GM12878 (cell line): ENCODE results near the gene ASTL. TPM values are rescaled to one million over a fixed set of nuclear protein-coding genes. Genes with fewer than 3 reads are reported as not detected.

Experiments used
- ATAC-seq: fragments of 200-7000 bp; cut with Tn5 transposase; 3 replicates; pipeline ENCODE4 v1.9.1; 2020; ENCODE audit warnings: mild to moderate bottlenecking, moderate library complexity
- BruUV-seq: library from RNA; stranded (reverse); fragments of 400-500 nt; replicated peaks from 2 replicates; lab custom pipeline; 2021; lab: Mats Ljungman, UMichigan
- CTCF ChIA-PET: fragments of 300-600 bp; sonication (Branson Sonifier 250); formaldehyde crosslinking; extraction: SDS; loops from one replicate; lab custom pipeline; 2021; ENCODE audit warnings: inconsistent platforms; lab: Yijun Ruan, JAX
- POLR2A ChIA-PET: fragments of 350-600 bp; formaldehyde crosslinking; extraction: SDS; loops from one replicate; lab custom pipeline; 2021; ENCODE audit warnings: inconsistent platforms; lab: Charles Lee
- RAD21 ChIA-PET: fragments of 300-600 bp; sonication (Branson Sonifier 250); formaldehyde crosslinking; loops from one replicate; lab custom pipeline; 2023; ENCODE audit warnings: antibody characterized with exemption; ENCODE audit not compliant: unreplicated experiment; lab: Charles Lee
- SMC1A ChIA-PET: fragments of 300-600 bp; sonication (Branson Sonifier 250); formaldehyde crosslinking; loops from one replicate; lab custom pipeline; 2023; ENCODE audit not compliant: unreplicated experiment, uncharacterized antibody; lab: Charles Lee
- DNase-seq: peaks from one replicate; pipeline ENCODE4 v3.0.0-alpha.2; 2011; ENCODE audit warnings: low read depth, low spot score
- FAIRE-seq: peaks from 3 replicates; lab custom pipeline; 2011; peaks lifted over from hg19 to GRCh38; lab: Jason Lieb, UNC
- H2AFZ ChIP-seq: 2 replicates; pipeline ENCODE4 v1.6.0; 2011; ENCODE audit warnings: low read depth, low read length, control low read depth; ENCODE audit not compliant: control insufficient read depth
- H3K27ac ChIP-seq: 2 replicates; pipeline ENCODE4 v1.5.1; 2011; ENCODE audit warnings: control low read depth; ENCODE audit not compliant: control insufficient read depth, insufficient read depth
- H3K27me3 ChIP-seq, 2 experiments: replicated peaks in 1 of 2; 2 replicates each; pipeline versions ENCODE4 v1.6.0 to v1.6.1; 2011; ENCODE audit warnings: low read length in 1 of 2; ENCODE audit not compliant: control insufficient read depth in 2 of 2, insufficient read depth in 2 of 2
- H3K36me3 ChIP-seq, 2 experiments: 2 replicates each; pipeline ENCODE4 v1.5.1; 2011; ENCODE audit warnings: low read length in 1 of 2; ENCODE audit not compliant: control insufficient read depth in 2 of 2, insufficient read depth in 2 of 2
- H3K4me1 ChIP-seq: 2 replicates; pipeline ENCODE4 v1.6.1; 2011; ENCODE audit warnings: mild to moderate bottlenecking, low read length, moderate library complexity, mixed read lengths; ENCODE audit not compliant: control insufficient read depth, insufficient read depth
- H3K4me2 ChIP-seq: 2 replicates; pipeline ENCODE4 v1.6.0; 2011; ENCODE audit warnings: control low read depth; ENCODE audit not compliant: control insufficient read depth, insufficient read depth
- H3K4me3 ChIP-seq: fragments of 200-600 bp; sonication (generic); 2 replicates; pipeline ENCODE4 v1.5.1; 2016
- H3K79me2 ChIP-seq: 2 replicates; pipeline ENCODE4 v1.6.0; 2011; ENCODE audit warnings: low read length; ENCODE audit not compliant: control insufficient read depth, insufficient read depth
- H3K9ac ChIP-seq: 2 replicates; pipeline ENCODE4 v1.8.0; 2011; ENCODE audit warnings: low read length, control low read depth, mixed read lengths; ENCODE audit not compliant: control insufficient read depth, insufficient read depth
- H3K9me3 ChIP-seq: replicated peaks from 3 replicates; pipeline ENCODE4 v1.5.1; 2011; ENCODE audit warnings: mild to moderate bottlenecking, low read length; ENCODE audit not compliant: control insufficient read depth, insufficient read depth
- H4K20me1 ChIP-seq: 2 replicates; pipeline ENCODE4 v1.6.0; 2011; ENCODE audit not compliant: control insufficient read depth, insufficient read depth
- BHLHE40 ChIP-seq, 2 experiments: fragments of 450-650 bp in 1 of 2; IDR thresholded peaks; 2 replicates each; pipeline ENCODE4 v1.6.1; 2011 to 2017; ENCODE audit warnings: low read depth in 2 of 2, borderline replicate concordance in 1 of 2, improper control_type of control experiment in 1 of 2, low read length in 1 of 2, mild to moderate bottlenecking in 1 of 2
- CHD4 ChIP-seq: fragments of 200-600 bp; sonication (generic); IDR thresholded peaks from 2 replicates; pipeline ENCODE4 v1.6.1; 2016; ENCODE audit warnings: mild to moderate bottlenecking
- DPF2 ChIP-seq: fragments of 450-650 bp; IDR thresholded peaks from 2 replicates; pipeline ENCODE4 v1.6.1; 2017; ENCODE audit warnings: mild to moderate bottlenecking
- IKZF2 ChIP-seq, 2 experiments: fragments of 450-650 bp; IDR thresholded peaks; 2 replicates each; pipeline ENCODE4 v1.6.1; 2017; ENCODE audit warnings: mild to moderate bottlenecking in 2 of 2, moderate library complexity in 2 of 2
- MEF2B ChIP-seq: fragments of 450-650 bp; IDR thresholded peaks from 2 replicates; pipeline ENCODE4 v1.6.1; 2018; ENCODE audit warnings: mild to moderate bottlenecking, moderate library complexity; ENCODE audit not compliant: partially characterized antibody, poor library complexity, severe bottlenecking
- MTA2 ChIP-seq: fragments of 450-650 bp; IDR thresholded peaks from 2 replicates; pipeline ENCODE4 v1.6.1; 2016; ENCODE audit warnings: low read depth, mild to moderate bottlenecking, moderate library complexity
- NBN ChIP-seq: fragments of 450-650 bp; IDR thresholded peaks from 2 replicates; pipeline ENCODE4 v1.6.1; 2016
- PAX8 ChIP-seq: fragments of 450-650 bp; IDR thresholded peaks from 2 replicates; pipeline ENCODE4 v1.6.1; 2017; ENCODE audit warnings: mild to moderate bottlenecking, moderate library complexity
- PRDM15 ChIP-seq: fragments of 450-650 bp; formaldehyde crosslinking; IDR thresholded peaks from 2 replicates; pipeline ENCODE4 v1.4.0; 2020; ENCODE audit warnings: mild to moderate bottlenecking, moderate library complexity
- RELB ChIP-seq: fragments of 450-650 bp; IDR thresholded peaks from 2 replicates; pipeline ENCODE4 v1.6.1; 2017; ENCODE audit warnings: low read depth, mild to moderate bottlenecking, moderate library complexity
- REST ChIP-seq: IDR thresholded peaks from 2 replicates; pipeline ENCODE4 v1.6.1; 2012; ENCODE audit warnings: mild to moderate bottlenecking, low read depth, low read length
- TAF1 ChIP-seq: IDR thresholded peaks from 2 replicates; pipeline ENCODE4 v1.6.1; 2011; ENCODE audit warnings: mild to moderate bottlenecking, low read depth, low read length, borderline replicate concordance
- WGBS: methylation state at CpG from one replicate; pipeline ENCODE4 v1.1.6; 2016; ENCODE audit warnings: low lambda C conversion rate; ENCODE audit not compliant: insufficient replicate concordance, insufficient coverage; ENCODE audit errors: missing lambda C conversion rate; 5-methylcytosine and 5-hydroxymethylcytosine counted together
- in situ Hi-C: fragments of 300-500 bp; cut with MboI; formaldehyde crosslinking; loops from 9 replicates; pipeline ENCODE4 v1.14.3; 2018; ENCODE audit warnings: mixed read lengths
- intact Hi-C: fragments of 100-400 bp; cut with micrococcal nuclease; formaldehyde crosslinking; loops from one replicate; pipeline ENCODE4 v1.14.2; 2022; ENCODE audit not compliant: unreplicated experiment
- polyA plus RNA-seq, 11 experiments: library from polyadenylated mRNA; depleted of rRNA in 4 of 11; unstranded in 6 of 11; stranded (reverse) in 5 of 11; fragments of >200 nt; fragmentation: Nextera tagmentation in 4 of 11; fragmentation: Illumina TruSeq in 1 of 11; extraction: Ambion mirVana in 4 of 11; extraction: Trizol in 1 of 11; gene quantifications; 1 replicate in 1 of 11; 2 replicates in 10 of 11; pipeline versions ENCODE4 v1.2.1 to v1.2.3, GENCODE V29; 2011 to 2016; ENCODE audit warnings: inconsistent platforms in 2 of 11, missing spikeins in 2 of 11, low read depth in 1 of 11
- total RNA-seq, 4 experiments: library from RNA; depleted of rRNA in 3 of 4; stranded (reverse); fragments of >200 nt in 3 of 4; fragmentation: Illumina TruSeq in 1 of 4; extraction: Trizol in 1 of 4; gene quantifications; 2 replicates each; pipeline versions ENCODE4 v1.2.1 to v1.2.3, GENCODE V29; 2013 to 2021

Gene ASTL
- total and polyA plus RNA-seq, 10 of the 15 experiments (the other 5 are each of a cell fraction or from before 2014, with no cell fraction given), result 0.18 to 1.0 (median 0.38) TPM; not detected in 4

- POLR2A ChIA-PET, result interaction anchor here (1.0 to 6.3 kb wide), 5 partner anchors 15 to 46 kb away, joined by 3 to 80 read pairs (median 14); partner anchors contain the start of genes ASTL, DUSP2 and STARD7
- intact Hi-C loops, result no loop called here
- H3K9me3 ChIP-seq, result peaks cover 3% of the 10 kb centered on the region; the same call in 2 of the 3 replicates
- in situ Hi-C loops, result no loop called here
- no peaks in the 10 kb centered on the region; the same call in none of the 2 replicates for H3K79me2 ChIP-seq
- no peaks in the 10 kb centered on the region for H4K20me1 ChIP-seq
- no peaks in the 10 kb centered on the region for H3K36me3 ChIP-seq
- peaks cover 72% of the 10 kb centered on the region for H3K4me1 ChIP-seq
- H2AFZ ChIP-seq, result peak overlapping the region; percentile 0; the same call in 1 of the 2 replicates
- peak; percentile 66 for DNase-seq
- 0% methylated on average over 5 of the region's 5 CpGs for WGBS
- no peak for ATAC-seq
- H3K4me2 ChIP-seq, result peak overlapping the region; percentile 93
- H3K9ac ChIP-seq, result no peak overlapping the region; the same call in 1 of the 2 replicates
- no peak for FAIRE-seq
- peak overlapping the region; percentile 100 for H3K27ac ChIP-seq
- SMC1A ChIA-PET, result interaction anchor here (0.9 to 4.1 kb wide), 5 partner anchors 12 to 72 kb away, joined by 3 to 52 read pairs (median 5); partner anchors contain the start of gene DUSP2
- H3K4me3 ChIP-seq, result peak overlapping the region; percentile 18; the same call in 1 of the 2 replicates
- BruUV-seq, result no TSS peak
- no peaks in the 10 kb centered on the region for H3K27me3 ChIP-seq
- CTCF ChIA-PET, result interaction anchor here (1.0 to 5.5 kb wide), 3 partner anchors 12 to 23 kb away, joined by 4 to 68 read pairs (median 25); partner anchors contain the start of genes ASTL and DUSP2
- RAD21 ChIA-PET, result interaction anchor here (2.9 to 5.4 kb wide), 3 partner anchors 12 to 20 kb away, joined by 34 to 59 read pairs (median 50); no protein-coding TSS in a partner anchor
- TF ChIP-seq MEF2B (peak; percentile 21), PRDM15 (CRISPR knock-in tag) (no peak), IKZF2 (IDR thresholded peaks at IDR 0.05) (peak; percentile 80 to 82), TAF1 (no peak), BHLHE40 (IDR thresholded peaks at IDR 0.05; ENCODE audit: borderline replicate concordance in 1 of 2, low read depth in 2 of 2, low read length in 1 of 2) (0 out of 4 replicates have a peak, but pooled peaks of 1 of the 2 experiments have one; percentile 6), REST (no peak), PAX8 (0 out of 2 replicates have a peak, but pooled peaks have one; percentile 32), DPF2 (no peak), NBN (peak; percentile 43; the same call in 1 of the 2 replicates), RELB (peak; percentile 49; the same call in 1 of the 2 replicates), CHD4 (no peak), MTA2 (peak; percentile 48)
These were observed 23.6 kb upstream of the ASTL start for GRCh38 chr2:96161898-96162297.
